Erythroblast (primary cell): ENCODE data around the gene KCND3.

Experiments
- GATA1 ChIP-seq: IDR thresholded peaks from 2 replicates; pipeline ENCODE4 v1.6.1; 2011; ENCODE audit warnings: low read depth, mild to moderate bottlenecking, control low read depth, low read length, moderate library complexity
- POLR2A ChIP-seq: IDR thresholded peaks from 2 replicates; pipeline ENCODE4 v1.6.1; 2011; ENCODE audit warnings: mild to moderate bottlenecking, low read length

GRCh38 chr1:111789666-111790316 is 199.7 kb downstream of the KCND3 start:
- no peak for TF ChIP-seq POLR2A
- no peak for TF ChIP-seq GATA1
